Right kidney (tissue), 1 donor: Measurements from ENCODE around the gene TM9SF1.

Experiments used
- DNase-seq: peaks from one replicate; pipeline ENCODE4 v3.0.0-alpha.2; 2016

TM9SF1 gene

GRCh38 chr14:24178399-24179178, 16.7 kb downstream of the TM9SF1 start:
- no peak for DNase-seq

- no peak for DNase-seq
These were observed 17.4 kb downstream of the TM9SF1 start for GRCh38 chr14:24177891-24178290.

- DNase-seq, result no peak
These were observed 18.0 kb downstream of the TM9SF1 start for GRCh38 chr14:24177041-24177825.

- no peak for DNase-seq
These were observed 18.6 kb downstream of the TM9SF1 start for GRCh38 chr14:24176599-24176998.

- DNase-seq, result peak; percentile 39
These were observed 22.4 kb downstream of the TM9SF1 start for GRCh38 chr14:24172871-24173281.

- no peak for DNase-seq
These were observed 22.9 kb downstream of the TM9SF1 start for GRCh38 chr14:24172261-24172860.

GRCh38 chr14:24171422-24172260, 23.6 kb downstream of the TM9SF1 start, which contains the start of gene REC8:
TSS of gene REC8 (plus strand) at chr14:24172080. CDS start at chr14:24172553, 473 bp downstream.
- DNase-seq, result peak; percentile 81

GRCh38 chr14:24167469-24168114, 27.6 kb downstream of the TM9SF1 start:
- DNase-seq, result no peak

GRCh38 chr14:24165785-24166184, 29.5 kb downstream of the TM9SF1 start:
- no peak for DNase-seq

GRCh38 chr14:24164518-24164991, 30.7 kb downstream of the TM9SF1 start:
- DNase-seq, result no peak

GRCh38 chr14:24162093-24162492, 33.1 kb downstream of the TM9SF1 start:
- no peak for DNase-seq

- peak; percentile 79 for DNase-seq
These were observed 34.1 kb downstream of the TM9SF1 start, which contains the start of gene IRF9 for GRCh38 chr14:24160850-24161804. TSS of gene IRF9 (plus strand) at chr14:24161265. CDS start at chr14:24162145, 880 bp downstream.

- DNase-seq, result no peak
These were observed 34.8 kb downstream of the TM9SF1 start for GRCh38 chr14:24160499-24160849.

GRCh38 chr14:24159777-24160498, 35.3 kb downstream of the TM9SF1 start:
- DNase-seq, result no peak

GRCh38 chr14:24157331-24157730, 37.9 kb downstream of the TM9SF1 start:
- no peak for DNase-seq

GRCh38 chr14:24156840-24157239, 38.4 kb downstream of the TM9SF1 start:
- DNase-seq, result no peak

GRCh38 chr14:24155100-24155499, 40.1 kb downstream of the TM9SF1 start:
- DNase-seq, result no peak

- no peak for DNase-seq
These were observed 43.7 kb downstream of the TM9SF1 start for GRCh38 chr14:24151404-24152080.

GRCh38 chr14:24150993-24151392, 44.2 kb downstream of the TM9SF1 start:
- DNase-seq, result no peak
